Astrocyte (in vitro differentiated cells and primary cell): ENCODE results near the gene WSCD2. TPM values are rescaled to one million over a fixed set of nuclear protein-coding genes. Genes with fewer than 3 reads are reported as not detected.

ENCODE experiments used
- DNase-seq: peaks from one replicate; pipeline ENCODE4 v3.0.0-alpha.2; 2010; ENCODE audit warnings: low read depth
- FAIRE-seq: peaks from 2 replicates; lab custom pipeline; 2011; peaks lifted over from hg19 to GRCh38; lab: Jason Lieb, UNC
- H2AFZ ChIP-seq: 2 replicates; pipeline ENCODE4 v1.6.0; 2012; ENCODE audit warnings: low read depth, low read length, inconsistent platforms
- H3K27ac ChIP-seq: 2 replicates; pipeline ENCODE4 v1.5.1; 2011; ENCODE audit warnings: low read depth, low read length, inconsistent platforms
- H3K27me3 ChIP-seq: 2 replicates; pipeline ENCODE4 v1.6.0; 2011; ENCODE audit warnings: low read length, inconsistent platforms; ENCODE audit not compliant: insufficient read depth
- H3K36me3 ChIP-seq: 2 replicates; pipeline ENCODE4 v1.5.1; 2011; ENCODE audit warnings: low read length, inconsistent platforms; ENCODE audit not compliant: insufficient read depth
- H3K4me1 ChIP-seq: 2 replicates; pipeline ENCODE4 v1.5.1; 2011; ENCODE audit warnings: low read length, inconsistent platforms; ENCODE audit not compliant: insufficient read depth
- H3K4me2 ChIP-seq: 2 replicates; pipeline ENCODE4 v1.6.0; 2012; ENCODE audit warnings: low read length, inconsistent platforms
- H3K4me3 ChIP-seq: 2 replicates; pipeline ENCODE4 v1.5.1; 2011; ENCODE audit warnings: low read depth, mild to moderate bottlenecking, low read length, inconsistent platforms; ENCODE audit not compliant: insufficient read depth
- H3K79me2 ChIP-seq: 2 replicates; pipeline ENCODE4 v1.6.0; 2012; ENCODE audit warnings: mild to moderate bottlenecking, low read length, inconsistent platforms; ENCODE audit not compliant: insufficient read depth
- H3K9ac ChIP-seq: 2 replicates; pipeline ENCODE4 v1.6.0; 2012; ENCODE audit warnings: mild to moderate bottlenecking, low read length, inconsistent platforms
- H3K9me3 ChIP-seq: 2 replicates; pipeline ENCODE4 v1.5.1; 2012; ENCODE audit warnings: low read depth, mild to moderate bottlenecking, low read length, inconsistent platforms; ENCODE audit not compliant: insufficient read depth
- H4K20me1 ChIP-seq: 2 replicates; pipeline ENCODE4 v1.6.0; 2012; ENCODE audit warnings: low read length, inconsistent platforms; ENCODE audit not compliant: insufficient read depth
- H3K27ac Mint-ChIP-seq: one replicate; pipeline ENCODE4 v1.8.0; 2021; ENCODE audit warnings: mild to moderate bottlenecking, mixed read lengths; ENCODE audit not compliant: unreplicated experiment
- H3K27me3 Mint-ChIP-seq: one replicate; pipeline ENCODE4 v1.8.0; 2021; ENCODE audit warnings: low read depth, mixed read lengths; ENCODE audit not compliant: unreplicated experiment
- H3K36me3 Mint-ChIP-seq: one replicate; pipeline ENCODE4 v1.8.0; 2021; ENCODE audit warnings: low read depth, mixed read lengths; ENCODE audit not compliant: unreplicated experiment
- H3K4me1 Mint-ChIP-seq: one replicate; pipeline ENCODE4 v1.8.0; 2021; ENCODE audit warnings: low read depth, mixed read lengths; ENCODE audit not compliant: unreplicated experiment
- H3K4me3 Mint-ChIP-seq: one replicate; pipeline ENCODE4 v1.8.0; 2021; ENCODE audit warnings: mild to moderate bottlenecking, moderate library complexity, mixed read lengths; ENCODE audit not compliant: unreplicated experiment
- H3K9me3 Mint-ChIP-seq: one replicate; pipeline ENCODE4 v1.8.0; 2021; ENCODE audit warnings: mild to moderate bottlenecking, mixed read lengths; ENCODE audit not compliant: unreplicated experiment
- CTCF ChIP-seq: IDR thresholded peaks from 2 replicates; pipeline ENCODE4 v1.5.1; 2011; ENCODE audit warnings: low read depth, mild to moderate bottlenecking, inconsistent platforms, low read length, moderate library complexity; ENCODE audit not compliant: insufficient read depth
- EZH2 ChIP-seq: IDR thresholded peaks from 2 replicates; pipeline ENCODE4 v1.6.1; 2012; ENCODE audit warnings: mild to moderate bottlenecking, low read length, inconsistent platforms; ENCODE audit not compliant: insufficient read depth
- total RNA-seq: library from RNA; stranded (reverse); gene quantifications from 2 replicates; pipeline ENCODE4 v1.2.1, GENCODE V29; 2021

Gene WSCD2
- total RNA-seq, 1 donor from 2014 or later: 0.11 TPM

- Mint-ChIP-seq H3K27ac (no peak overlapping the region), H3K9me3 (no peaks in the 10 kb centered on the region), H3K36me3 (no peaks in the 10 kb centered on the region), H3K27me3 (peaks cover 62% of the 10 kb centered on the region), H3K4me3 (no peak overlapping the region), H3K4me1 (no peaks in the 10 kb centered on the region)
- no peak for TF ChIP-seq EZH2
- no peak for TF ChIP-seq CTCF
- H3K4me1 ChIP-seq: no peaks in the 10 kb centered on the region
- DNase-seq (no peak), FAIRE-seq (no peak)
- no peak overlapping the region for H3K4me2 ChIP-seq
- H3K36me3 ChIP-seq: no peaks in the 10 kb centered on the region
- H3K27me3 ChIP-seq: peaks cover 7% of the 10 kb centered on the region
- H3K9ac ChIP-seq: no peak overlapping the region
- no peaks in the 10 kb centered on the region for H3K79me2 ChIP-seq
- no peak overlapping the region for H3K4me3 ChIP-seq
- no peak overlapping the region for H3K27ac ChIP-seq
- no peaks in the 10 kb centered on the region for H3K9me3 ChIP-seq
- H4K20me1 ChIP-seq: no peaks in the 10 kb centered on the region
- no peak overlapping the region for H2AFZ ChIP-seq
These were observed 155.1 kb downstream of the WSCD2 start for GRCh38 chr12:108284163-108284562.

GRCh38 chr12:108285016-108285415, 155.9 kb downstream of the WSCD2 start:
- Histone ChIP-seq H3K4me3 (no peak overlapping the region), H3K27ac (no peak overlapping the region), H3K36me3 (no peaks in the 10 kb centered on the region), H3K27me3 (peaks cover 7% of the 10 kb centered on the region), H2AFZ (no peak overlapping the region), H3K9ac (no peak overlapping the region), H3K4me2 (no peak overlapping the region), H3K79me2 (no peaks in the 10 kb centered on the region), H4K20me1 (no peaks in the 10 kb centered on the region), H3K4me1 (no peaks in the 10 kb centered on the region), H3K9me3 (no peaks in the 10 kb centered on the region)
- Mint-ChIP-seq H3K4me3 (no peak overlapping the region), H3K27ac (no peak overlapping the region), H3K9me3 (no peaks in the 10 kb centered on the region), H3K27me3 (peaks cover 65% of the 10 kb centered on the region), H3K4me1 (no peaks in the 10 kb centered on the region), H3K36me3 (no peaks in the 10 kb centered on the region)
- no peak for FAIRE-seq
- TF ChIP-seq EZH2 (no peak), CTCF (no peak)
- DNase-seq: no peak

GRCh38 chr12:108287227-108287626, 158.1 kb downstream of the WSCD2 start:
- no peak overlapping the region for H3K9ac ChIP-seq
- no peaks in the 10 kb centered on the region for H3K79me2 ChIP-seq
- H2AFZ ChIP-seq: no peak overlapping the region
- Mint-ChIP-seq H3K36me3 (peaks cover under 1% of the 10 kb centered on the region), H3K4me3 (no peak overlapping the region), H3K27me3 (peaks cover 67% of the 10 kb centered on the region), H3K9me3 (peaks cover 4% of the 10 kb centered on the region), H3K27ac (no peak overlapping the region), H3K4me1 (no peaks in the 10 kb centered on the region)
- H3K4me1 ChIP-seq: no peaks in the 10 kb centered on the region
- FAIRE-seq (no peak), DNase-seq (no peak)
- H3K9me3 ChIP-seq: no peaks in the 10 kb centered on the region
- H3K27me3 ChIP-seq: peaks cover 10% of the 10 kb centered on the region
- no peak overlapping the region for H3K4me2 ChIP-seq
- H3K27ac ChIP-seq: no peak overlapping the region
- no peak overlapping the region for H3K4me3 ChIP-seq
- no peaks in the 10 kb centered on the region for H3K36me3 ChIP-seq
- TF ChIP-seq CTCF (no peak), EZH2 (no peak)
- no peaks in the 10 kb centered on the region for H4K20me1 ChIP-seq
